HEK293 (cell line): ENCODE measurements around the gene PHF10.

Source experiments
- HOXC10 ChIP-seq: sonication (generic); formaldehyde crosslinking; IDR thresholded peaks from 2 replicates; pipeline ENCODE4 v1.8.1; 2023; ENCODE audit warnings: mild to moderate bottlenecking, missing genetic modification reagents
- INSM2 ChIP-seq: fragments of 450-650 bp; formaldehyde crosslinking; IDR thresholded peaks from 2 replicates; pipeline ENCODE4 v1.5.1; 2016; ENCODE audit warnings: missing biosample characterization, missing genetic modification characterization
- KLF9 ChIP-seq: fragments of 450-650 bp; formaldehyde crosslinking; IDR thresholded peaks from 2 replicates; pipeline ENCODE4 v1.5.1; 2016; ENCODE audit warnings: missing biosample characterization, missing genetic modification characterization, low read depth
- MYNN ChIP-seq: fragments of 450-650 bp; formaldehyde crosslinking; IDR thresholded peaks from 2 replicates; pipeline ENCODE4 v1.5.1; 2016; ENCODE audit warnings: missing biosample characterization, missing genetic modification characterization, borderline replicate concordance
- SCRT2 ChIP-seq: fragments of 450-650 bp; formaldehyde crosslinking; IDR thresholded peaks from 2 replicates; pipeline ENCODE4 v1.5.1; 2016; ENCODE audit warnings: missing biosample characterization, missing genetic modification characterization
- TCF7L2 ChIP-seq: IDR thresholded peaks from 2 replicates; pipeline ENCODE4 v1.6.1; 2011; ENCODE audit warnings: low read depth, mild to moderate bottlenecking, inconsistent platforms, low read length, moderate library complexity, borderline replicate concordance
- YY1 ChIP-seq: fragments of 450-650 bp; formaldehyde crosslinking; IDR thresholded peaks from 2 replicates; pipeline ENCODE4 v1.5.1; 2018; ENCODE audit warnings: missing biosample characterization, missing genetic modification characterization
- ZBTB11 ChIP-seq: fragments of 450-650 bp; formaldehyde crosslinking; conservative IDR thresholded peaks from 2 replicates; pipeline ENCODE4 v1.5.1; 2016; ENCODE audit warnings: low read depth, missing biosample characterization, missing genetic modification characterization
- ZBTB21 ChIP-seq: fragments of 450-650 bp; formaldehyde crosslinking; IDR thresholded peaks from 2 replicates; pipeline ENCODE4 v1.5.1; 2017; ENCODE audit warnings: missing biosample characterization, missing genetic modification characterization
- ZBTB6 ChIP-seq: fragments of 450-650 bp; formaldehyde crosslinking; IDR thresholded peaks from 2 replicates; pipeline ENCODE4 v1.5.1; 2017; ENCODE audit warnings: missing biosample characterization, missing genetic modification characterization
- ZBTB7A ChIP-seq: fragments of 450-650 bp; formaldehyde crosslinking; IDR thresholded peaks from 2 replicates; pipeline ENCODE4 v1.5.1; 2016; ENCODE audit warnings: low read depth, missing biosample characterization, missing genetic modification characterization
- ZNF132 ChIP-seq: fragments of 450-650 bp; formaldehyde crosslinking; IDR thresholded peaks from 2 replicates; pipeline ENCODE4 v1.5.1; 2017; ENCODE audit warnings: missing biosample characterization, missing genetic modification characterization, borderline replicate concordance
- ZNF133 ChIP-seq: fragments of 450-650 bp; formaldehyde crosslinking; IDR thresholded peaks from 2 replicates; pipeline ENCODE4 v1.5.1; 2016; ENCODE audit warnings: missing biosample characterization, missing genetic modification characterization
- ZNF157 ChIP-seq: fragments of 450-650 bp; formaldehyde crosslinking; IDR thresholded peaks from 2 replicates; pipeline ENCODE4 v1.5.1; 2016; ENCODE audit warnings: missing biosample characterization, missing genetic modification characterization
- ZNF202 ChIP-seq: fragments of 450-650 bp; formaldehyde crosslinking; IDR thresholded peaks from 2 replicates; pipeline ENCODE4 v1.5.1; 2016; ENCODE audit warnings: missing biosample characterization, missing genetic modification characterization, borderline replicate concordance
- ZNF23 ChIP-seq: fragments of 450-650 bp; formaldehyde crosslinking; IDR thresholded peaks from 2 replicates; pipeline ENCODE4 v1.5.1; 2016; ENCODE audit warnings: missing biosample characterization, missing genetic modification characterization, borderline replicate concordance
- ZNF473 ChIP-seq: fragments of 450-650 bp; formaldehyde crosslinking; IDR thresholded peaks from 2 replicates; pipeline ENCODE4 v1.5.1; 2017; ENCODE audit warnings: missing biosample characterization, missing genetic modification characterization
- ZNF518A ChIP-seq: fragments of 450-650 bp; formaldehyde crosslinking; conservative IDR thresholded peaks from 2 replicates; pipeline ENCODE4 v1.5.1; 2016; ENCODE audit warnings: low read depth, missing biosample characterization, missing genetic modification characterization
- ZNF549 ChIP-seq: fragments of 450-650 bp; IDR thresholded peaks from 2 replicates; pipeline ENCODE4 v1.5.1; 2018; ENCODE audit warnings: missing biosample characterization, missing genetic modification characterization, mild to moderate bottlenecking, inconsistent platforms, moderate library complexity
- ZNF571 ChIP-seq: fragments of 450-650 bp; formaldehyde crosslinking; IDR thresholded peaks from 2 replicates; pipeline ENCODE4 v1.5.0; 2017; ENCODE audit warnings: missing biosample characterization, missing genetic modification characterization
- ZNF596 ChIP-seq: fragments of 450-650 bp; IDR thresholded peaks from 2 replicates; pipeline ENCODE4 v1.5.0; 2018; ENCODE audit warnings: missing biosample characterization, mild to moderate bottlenecking, missing genetic modification characterization, moderate library complexity
- ZNF629 ChIP-seq: fragments of 450-650 bp; formaldehyde crosslinking; IDR thresholded peaks from 2 replicates; pipeline ENCODE4 v1.5.1; 2017; ENCODE audit warnings: missing biosample characterization, missing genetic modification characterization
- ZNF664 ChIP-seq: fragments of 450-650 bp; formaldehyde crosslinking; IDR thresholded peaks from 2 replicates; pipeline ENCODE4 v1.5.1; 2016; ENCODE audit warnings: missing biosample characterization, missing genetic modification characterization
- ZNF792 ChIP-seq: fragments of 450-650 bp; formaldehyde crosslinking; IDR thresholded peaks from 2 replicates; pipeline ENCODE4 v1.5.1; 2016; ENCODE audit warnings: missing biosample characterization, missing genetic modification characterization
- ZSCAN18 ChIP-seq: fragments of 450-650 bp; formaldehyde crosslinking; IDR thresholded peaks from 2 replicates; pipeline ENCODE4 v1.5.1; 2016; ENCODE audit warnings: missing biosample characterization, missing genetic modification characterization
- ZSCAN5A ChIP-seq: fragments of 450-650 bp; formaldehyde crosslinking; IDR thresholded peaks from 2 replicates; pipeline ENCODE4 v1.5.1; 2016; ENCODE audit warnings: missing biosample characterization, missing genetic modification characterization

Gene PHF10

GRCh38 chr6:169724494-169725124, at the start of gene PHF10 (continued):
- TF ChIP-seq ZNF133 (no peak), ZNF23 (tag by site-specific recombination) (no peak), HOXC10 (no peak), TCF7L2 (no peak), ZSCAN18 (no peak), ZNF518A (tag by site-specific recombination) (no peak), YY1 (tag by site-specific recombination) (no peak), ZNF132 (no peak), ZNF664 (tag by site-specific recombination) (no peak), ZNF157 (no peak), ZNF202 (tag by site-specific recombination) (no peak), ZNF792 (tag by site-specific recombination) (no peak), ZNF549 (tag by site-specific recombination) (no peak), ZBTB7A (tag by site-specific recombination) (0 out of 2 replicates have a peak, but pooled peaks have one; percentile 11), ZBTB11 (tag by site-specific recombination) (peak; percentile 37; the same call in 1 of the 2 replicates), ZSCAN5A (tag by site-specific recombination) (peak; percentile 75; the same call in 1 of the 2 replicates), KLF9 (peak; percentile 59; the same call in 1 of the 2 replicates), MYNN (no peak), ZNF629 (tag by site-specific recombination) (no peak), INSM2 (no peak), ZNF596 (tag by site-specific recombination) (no peak), ZNF571 (tag by site-specific recombination) (no peak), ZBTB21 (no peak), SCRT2 (tag by site-specific recombination) (peak; percentile 55; the same call in 1 of the 2 replicates), ZBTB6 (tag by site-specific recombination) (no peak), ZNF473 (tag by site-specific recombination) (no peak)
